HG03175 (cell line): ENCODE data around the gene PLEKHA6.
"Not testable (repeated sequence)": the region's sequence is repeated elsewhere in the genome, so short reads cannot be mapped to it uniquely, and the experiment has no call there.

Source experiments
- ATAC-seq: cut with Tn5 transposase; IDR thresholded peaks from one replicate; pipeline ENCODE4 v1.9.1; 2021; ENCODE audit warnings: mild to moderate bottlenecking, moderate library complexity; ENCODE audit not compliant: unreplicated experiment

PLEKHA6 gene

DNA sequence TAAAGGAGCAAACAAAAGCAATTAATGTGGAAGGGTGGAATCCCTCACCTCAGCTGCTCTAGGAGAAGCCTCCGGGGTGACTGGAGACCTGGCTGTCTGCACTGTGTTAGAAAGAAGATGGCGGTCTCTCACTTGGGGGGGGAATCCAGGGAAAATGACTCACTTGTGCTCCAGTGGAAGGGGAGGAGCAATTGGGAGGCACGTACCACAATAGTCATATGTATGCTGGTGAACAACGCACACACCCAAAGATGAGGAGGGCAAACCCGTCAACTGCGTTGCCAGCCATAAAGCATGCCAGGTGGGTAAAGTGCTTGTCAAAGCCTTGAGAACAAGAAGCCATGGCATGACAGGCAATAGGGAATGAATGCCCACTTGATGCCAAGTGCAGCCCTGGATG is 22.1 kb downstream of the PLEKHA6 start:
- no peak for ATAC-seq

DNA sequence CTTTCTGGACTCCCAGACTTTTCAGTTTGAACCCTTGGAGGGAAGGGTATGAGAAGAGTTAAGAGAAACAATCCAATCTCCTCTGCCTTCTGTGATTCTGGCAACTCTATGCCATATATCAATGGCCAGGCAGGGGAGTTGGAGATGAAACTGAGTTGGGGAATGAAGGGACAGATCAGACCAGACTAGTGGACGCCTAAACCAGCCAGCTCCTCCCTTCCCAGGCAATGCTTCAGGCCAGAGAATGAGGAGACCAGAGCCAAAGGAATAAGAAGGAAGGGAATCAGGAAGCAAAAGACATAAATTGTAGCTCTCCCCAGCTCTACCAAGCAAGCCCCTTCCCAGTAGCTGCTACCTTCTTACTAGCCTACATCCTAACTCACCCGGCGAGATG is 22.7 kb downstream of the PLEKHA6 start:
- no peak for ATAC-seq

GRCh38 chr1:204336421-204337035 is 23.2 kb downstream of the PLEKHA6 start:
- no peak for ATAC-seq

- no peak for ATAC-seq
Observed at GRCh38 chr1:204335533-204335932, 24.2 kb downstream of the PLEKHA6 start.

- no peak for ATAC-seq
Observed at GRCh38 chr1:204335085-204335484, 24.6 kb downstream of the PLEKHA6 start.

DNA sequence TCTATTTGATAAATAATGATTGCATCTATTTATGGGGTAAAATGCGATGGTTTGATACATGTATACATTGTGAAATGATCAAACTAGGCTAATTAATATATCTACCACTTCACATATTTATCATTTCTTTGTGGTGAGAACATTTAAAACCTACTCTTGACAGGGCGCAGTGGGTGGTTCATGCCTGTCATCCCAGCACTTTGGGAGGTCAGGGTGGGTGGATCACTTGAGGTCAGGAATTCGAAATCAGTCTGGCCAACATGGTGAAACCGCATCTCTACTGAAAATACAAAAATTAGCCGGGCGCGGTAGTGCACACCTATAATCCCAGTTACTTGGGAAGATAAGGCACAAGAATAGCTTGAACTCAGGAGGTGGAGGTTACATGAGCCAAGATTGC is 25.3 kb downstream of the PLEKHA6 start:
- ATAC-seq: no peak

DNA sequence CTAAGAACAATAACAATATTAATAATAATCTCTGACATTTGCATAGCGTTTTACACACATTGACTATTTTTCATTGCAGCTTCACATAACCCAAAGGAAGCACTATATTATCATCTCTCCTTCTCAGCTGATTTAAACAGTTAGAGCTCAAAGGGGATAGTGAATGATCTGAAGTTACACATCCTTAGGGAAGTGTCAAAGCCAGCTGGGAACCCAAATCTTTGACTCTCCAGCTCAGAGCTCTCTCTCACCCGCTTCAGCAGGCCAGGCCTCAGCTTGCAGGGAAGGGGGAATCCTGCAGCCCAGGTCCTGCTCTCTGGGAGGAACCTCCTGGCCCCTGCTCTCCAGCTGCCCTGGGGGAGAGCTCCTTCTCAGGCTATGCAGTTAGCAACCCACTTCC is 26.3 kb downstream of the PLEKHA6 start:
- ATAC-seq: no peak

DNA sequence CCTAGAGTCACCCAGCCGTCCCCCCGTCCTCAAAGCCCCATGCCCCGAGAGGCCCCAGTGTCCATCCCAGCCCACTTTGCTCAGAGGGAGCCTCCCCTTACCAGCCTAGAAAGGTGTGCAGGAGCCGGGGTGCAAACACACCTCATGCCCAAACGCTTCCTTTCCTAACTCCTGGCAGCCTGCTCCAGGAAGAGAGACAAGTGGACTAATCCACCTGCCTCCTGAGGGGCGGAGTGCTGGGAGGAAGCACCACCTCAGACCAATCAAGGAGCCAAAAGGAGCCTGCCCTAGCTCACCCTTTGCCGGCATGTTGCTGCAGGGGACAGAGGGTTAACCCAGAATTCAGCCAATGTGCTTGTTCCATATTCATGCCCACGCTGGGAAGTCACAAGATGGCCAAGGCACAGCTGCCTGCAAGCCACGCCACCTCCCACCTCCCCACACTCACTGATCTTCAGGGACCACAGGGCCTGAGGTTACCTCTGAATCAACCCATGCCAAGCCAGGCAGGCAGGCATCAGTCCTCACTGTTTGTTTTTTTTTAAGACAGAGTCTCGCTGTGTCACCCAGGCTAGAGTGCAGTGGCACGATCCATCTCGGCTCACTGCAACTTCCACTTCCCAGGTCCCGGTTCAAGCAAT is 27.8 kb downstream of the PLEKHA6 start:
- no peak for ATAC-seq

DNA sequence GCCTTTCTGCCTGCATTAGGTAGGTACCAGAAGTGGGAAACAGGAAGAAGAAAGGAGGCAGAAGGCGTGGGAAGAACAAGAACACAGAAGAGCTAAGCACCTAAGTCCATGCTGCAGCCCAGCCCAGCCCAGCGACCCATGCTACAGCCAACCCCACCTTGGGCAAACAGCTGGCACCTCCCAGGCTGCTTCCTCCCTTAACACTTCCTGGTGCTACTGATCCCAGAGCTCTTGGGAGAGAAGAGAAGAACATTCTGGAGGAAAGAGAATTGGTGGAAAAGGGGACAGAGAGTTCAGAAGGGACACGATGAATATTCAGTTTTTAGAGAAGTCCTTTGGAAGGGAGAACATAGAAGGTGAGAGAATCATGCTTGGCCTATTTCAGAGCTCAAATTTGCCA is 28.5 kb downstream of the PLEKHA6 start:
- no peak for ATAC-seq

DNA sequence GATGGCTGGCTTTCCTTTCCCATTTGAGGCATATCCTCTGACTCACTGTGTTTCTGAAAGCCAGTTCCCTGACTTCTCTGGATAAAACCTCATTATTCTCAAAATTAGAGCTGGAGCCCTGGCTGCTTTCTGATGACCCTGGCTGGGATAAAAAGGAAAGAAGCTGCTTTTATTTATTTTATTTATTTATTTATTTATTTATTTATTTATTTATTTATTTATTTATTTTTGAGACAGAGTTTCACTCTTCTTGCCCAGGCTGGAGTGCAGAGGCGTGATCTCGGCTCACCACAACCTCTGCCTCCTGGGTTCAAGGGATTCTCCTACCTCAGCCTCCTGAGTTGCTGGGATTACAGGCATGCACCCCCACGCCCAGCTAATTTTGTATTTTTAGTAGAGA is 31.9 kb downstream of the PLEKHA6 start:
- ATAC-seq: not testable (repeated sequence)

DNA sequence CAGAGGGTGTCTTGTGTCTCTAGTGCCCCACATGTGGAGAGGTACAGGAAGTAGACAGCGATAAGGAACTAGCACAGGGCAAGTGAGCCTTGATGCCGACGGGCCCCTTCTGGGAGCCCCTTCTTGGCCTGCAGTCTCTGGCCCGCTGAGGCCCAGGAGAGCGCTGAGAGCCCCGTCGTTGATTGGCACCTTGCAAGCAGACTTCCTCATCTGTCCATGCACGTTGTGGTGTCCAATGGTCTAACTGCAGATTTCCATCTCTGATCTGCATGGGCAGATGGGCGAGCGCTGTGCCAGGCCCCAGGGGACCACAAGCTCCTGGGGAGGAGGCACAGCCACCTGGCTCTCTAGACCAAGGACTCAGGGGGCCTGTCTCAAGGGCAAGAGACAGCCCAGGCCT is 32.4 kb downstream of the PLEKHA6 start:
- ATAC-seq: no peak

DNA sequence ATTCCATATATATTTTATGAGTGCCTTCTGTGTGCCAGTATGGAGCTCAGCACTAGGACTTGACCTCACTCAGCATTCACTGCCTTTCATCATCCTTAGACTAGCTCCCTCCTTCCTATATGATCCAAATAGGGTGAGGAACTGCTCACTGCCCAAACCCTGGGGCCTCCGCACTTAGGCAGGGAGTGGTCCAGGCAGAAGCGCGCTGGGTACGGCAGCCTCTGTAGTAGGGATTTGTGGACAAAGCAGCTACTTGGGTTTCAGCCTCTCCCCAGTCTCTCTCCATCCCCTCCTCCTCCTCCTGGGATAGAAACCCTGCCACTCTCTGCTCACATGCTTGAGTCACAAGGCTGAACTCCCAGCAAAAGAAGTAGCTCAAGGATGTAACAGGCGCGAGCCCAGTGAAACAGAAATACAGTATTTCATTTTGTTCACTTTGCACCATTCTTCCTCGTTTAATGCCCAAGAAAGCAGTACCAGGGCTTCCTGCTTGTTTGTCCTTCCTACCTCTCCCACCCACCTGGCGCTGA is 32.9 kb downstream of the PLEKHA6 start:
- ATAC-seq: no peak

DNA sequence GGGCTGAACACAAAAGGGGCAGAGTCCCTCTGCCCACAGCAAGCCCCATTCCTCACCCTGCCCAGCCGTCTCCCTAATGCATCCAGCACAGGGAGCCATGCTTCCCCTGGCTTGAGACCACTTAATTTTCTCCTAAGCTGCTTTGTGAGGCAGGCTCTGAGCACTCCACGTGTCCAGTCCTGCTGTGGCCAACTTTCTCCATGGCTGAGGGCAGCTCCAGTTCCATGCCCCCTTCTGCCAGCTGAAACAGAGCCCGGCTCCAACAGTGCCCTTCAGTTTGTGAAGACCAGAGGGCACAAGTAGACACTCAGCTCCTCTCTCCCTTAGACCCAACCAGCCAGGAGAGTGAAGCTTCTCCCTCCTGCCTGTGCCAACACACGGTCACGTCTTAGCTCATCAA is 33.8 kb downstream of the PLEKHA6 start:
- ATAC-seq: no peak

- ATAC-seq: no peak
Observed at GRCh38 chr1:204323887-204324286, 35.8 kb downstream of the PLEKHA6 start.

- no peak for ATAC-seq
Observed at GRCh38 chr1:204322339-204322868, 37.3 kb downstream of the PLEKHA6 start.

DNA sequence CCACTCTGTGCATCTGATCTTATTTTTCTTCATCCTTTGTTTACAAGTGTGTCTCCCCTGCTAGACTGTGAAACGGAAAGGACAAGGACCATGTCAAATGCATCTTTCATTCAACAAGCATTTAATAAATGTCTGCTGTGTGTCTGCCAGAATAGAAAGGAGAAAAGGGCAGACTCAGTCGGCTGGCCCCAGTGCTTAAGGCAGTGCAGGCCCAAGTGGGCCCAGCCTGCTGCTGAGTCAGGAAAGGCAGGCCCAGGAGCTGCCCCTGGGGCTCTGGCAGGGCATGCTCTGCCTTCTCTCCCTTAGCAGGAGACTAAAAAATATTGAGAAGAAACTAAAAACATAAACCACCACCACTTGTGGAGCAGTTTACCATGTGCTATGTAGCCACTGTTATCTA is 38.1 kb downstream of the PLEKHA6 start:
- ATAC-seq: no peak

- ATAC-seq: no peak
Observed at GRCh38 chr1:204321051-204321450, 38.7 kb downstream of the PLEKHA6 start.

DNA sequence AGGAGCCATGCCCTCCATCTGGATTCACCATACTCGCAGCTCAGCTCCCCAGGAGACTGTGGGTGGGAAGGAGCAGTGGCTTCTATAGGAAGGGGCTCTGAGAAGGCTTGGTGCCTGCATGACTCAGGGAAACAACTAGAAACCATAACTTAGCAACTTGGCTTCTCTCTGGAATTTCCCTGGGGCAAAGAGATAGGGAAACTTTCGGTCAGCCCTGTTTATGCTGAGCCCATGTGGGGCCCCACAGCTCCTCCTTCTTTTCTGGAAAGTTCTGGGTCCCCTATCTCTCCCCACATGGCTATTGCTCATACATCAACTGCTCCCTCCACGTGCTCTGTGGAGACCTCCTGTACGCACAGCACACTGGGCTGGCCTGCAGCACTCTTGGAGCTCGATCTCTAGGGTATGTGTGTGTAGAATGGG is 39.3 kb downstream of the PLEKHA6 start:
- no peak for ATAC-seq

GRCh38 chr1:204319462-204319861 is 40.3 kb downstream of the PLEKHA6 start:
- no peak for ATAC-seq

DNA sequence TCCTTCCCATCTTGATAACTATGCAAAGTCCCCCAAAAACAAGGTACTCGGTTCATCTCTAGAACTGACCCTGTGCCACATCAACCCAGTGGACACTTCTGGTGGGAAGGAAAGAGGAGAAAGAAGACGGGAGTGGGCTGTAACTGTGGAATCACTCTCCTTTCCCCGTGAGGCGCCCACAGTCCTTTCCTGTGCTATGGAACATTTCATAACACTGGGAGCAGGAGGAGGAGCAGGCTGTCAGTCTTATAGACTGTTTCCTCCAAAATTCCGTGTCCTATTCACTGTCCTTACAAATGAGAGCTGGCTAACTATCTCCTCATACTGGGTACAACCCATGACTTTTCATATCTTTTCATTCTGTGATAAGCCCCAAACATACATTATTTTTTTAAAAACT is 40.7 kb downstream of the PLEKHA6 start:
- no peak for ATAC-seq

GRCh38 chr1:204318324-204318723 is 41.4 kb downstream of the PLEKHA6 start:
- ATAC-seq: no peak

DNA sequence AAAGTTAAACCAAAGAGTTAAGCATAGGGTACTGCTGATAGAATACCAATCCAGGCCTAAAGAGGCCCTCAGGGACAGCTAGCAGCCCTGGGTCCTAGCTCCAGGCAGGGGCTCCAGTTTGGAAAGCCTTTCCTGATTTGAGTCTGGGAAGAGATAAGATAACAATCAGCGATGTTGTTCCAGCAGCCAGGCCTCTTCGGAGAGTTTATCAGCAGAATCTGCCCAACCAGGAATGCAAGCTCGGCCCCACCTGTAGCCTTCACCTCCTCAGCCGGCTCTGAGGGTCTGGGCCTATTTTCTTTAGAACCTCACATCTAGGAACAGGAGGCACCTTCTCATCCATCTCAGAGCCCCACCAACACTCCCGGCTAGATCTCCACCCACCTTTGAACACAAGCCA is 42.6 kb downstream of the PLEKHA6 start:
- ATAC-seq: no peak
